Osteocyte (in vitro differentiated cells): ENCODE data around the gene ALOX12. TPM values are rescaled to one million over a fixed set of nuclear protein-coding genes. Genes with fewer than 3 reads are reported as not detected.

Experiments
- DNase-seq: peaks from one replicate; pipeline ENCODE4 v3.0.0; 2021; ENCODE audit warnings: mixed read lengths; ENCODE audit not compliant: unreplicated experiment; ENCODE audit errors: extremely low spot score
- H3K27ac Mint-ChIP-seq: one replicate; pipeline ENCODE4 v1.8.0; 2021; ENCODE audit warnings: mild to moderate bottlenecking, mixed read lengths; ENCODE audit not compliant: unreplicated experiment
- H3K27me3 Mint-ChIP-seq: one replicate; pipeline ENCODE4 v1.8.0; 2021; ENCODE audit warnings: mixed read lengths; ENCODE audit not compliant: unreplicated experiment
- H3K36me3 Mint-ChIP-seq: one replicate; pipeline ENCODE4 v1.8.0; 2021; ENCODE audit warnings: mixed read lengths; ENCODE audit not compliant: unreplicated experiment
- H3K4me1 Mint-ChIP-seq: one replicate; pipeline ENCODE4 v1.8.0; 2021; ENCODE audit warnings: mixed read lengths; ENCODE audit not compliant: unreplicated experiment
- H3K4me3 Mint-ChIP-seq: one replicate; pipeline ENCODE4 v1.8.0; 2021; ENCODE audit warnings: mild to moderate bottlenecking, moderate library complexity, mixed read lengths; ENCODE audit not compliant: unreplicated experiment
- H3K9me3 Mint-ChIP-seq: one replicate; pipeline ENCODE4 v1.8.0; 2021; ENCODE audit warnings: mixed read lengths; ENCODE audit not compliant: unreplicated experiment
- total RNA-seq: library from RNA; stranded (reverse); gene quantifications from 2 replicates; pipeline ENCODE4 v1.2.1, GENCODE V29; 2021
- TF ChIP-seq, protein P1 (sequence below): fragments of 200-600 bp; sonication (generic); IDR thresholded peaks from 2 replicates; pipeline ENCODE4 v1.5.0; 2021; ENCODE audit warnings: antibody characterized with exemption, mild to moderate bottlenecking, moderate library complexity

The ALOX12 gene
- total RNA-seq, 1 donor from 2014 or later: not detected

DNA sequence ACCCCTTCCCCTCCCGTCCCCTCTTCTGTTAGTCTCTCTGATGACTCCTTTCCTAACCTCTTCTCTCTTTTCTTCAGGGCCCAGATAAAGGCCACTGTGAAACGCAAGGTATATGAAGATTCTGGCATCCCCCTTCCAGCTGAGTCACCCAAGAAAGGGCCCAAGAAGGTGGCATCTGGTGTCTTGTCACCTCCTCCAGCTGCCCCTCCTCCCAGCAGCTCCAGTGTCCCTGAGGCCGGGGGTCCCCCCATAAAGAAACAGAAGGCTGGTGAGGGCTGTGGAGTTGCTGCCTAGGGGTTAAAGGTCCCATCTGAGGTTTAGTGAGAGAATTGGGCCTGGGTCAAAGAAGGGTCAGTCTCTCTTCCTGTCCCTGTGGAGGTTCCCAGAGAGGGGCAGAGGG, 20.6 kb downstream of the ALOX12 start:
- no peaks in the 10 kb centered on the region for H3K9me3 Mint-ChIP-seq
- H3K36me3 Mint-ChIP-seq: peaks cover 7% of the 10 kb centered on the region
- TF ChIP-seq, protein P1, sequence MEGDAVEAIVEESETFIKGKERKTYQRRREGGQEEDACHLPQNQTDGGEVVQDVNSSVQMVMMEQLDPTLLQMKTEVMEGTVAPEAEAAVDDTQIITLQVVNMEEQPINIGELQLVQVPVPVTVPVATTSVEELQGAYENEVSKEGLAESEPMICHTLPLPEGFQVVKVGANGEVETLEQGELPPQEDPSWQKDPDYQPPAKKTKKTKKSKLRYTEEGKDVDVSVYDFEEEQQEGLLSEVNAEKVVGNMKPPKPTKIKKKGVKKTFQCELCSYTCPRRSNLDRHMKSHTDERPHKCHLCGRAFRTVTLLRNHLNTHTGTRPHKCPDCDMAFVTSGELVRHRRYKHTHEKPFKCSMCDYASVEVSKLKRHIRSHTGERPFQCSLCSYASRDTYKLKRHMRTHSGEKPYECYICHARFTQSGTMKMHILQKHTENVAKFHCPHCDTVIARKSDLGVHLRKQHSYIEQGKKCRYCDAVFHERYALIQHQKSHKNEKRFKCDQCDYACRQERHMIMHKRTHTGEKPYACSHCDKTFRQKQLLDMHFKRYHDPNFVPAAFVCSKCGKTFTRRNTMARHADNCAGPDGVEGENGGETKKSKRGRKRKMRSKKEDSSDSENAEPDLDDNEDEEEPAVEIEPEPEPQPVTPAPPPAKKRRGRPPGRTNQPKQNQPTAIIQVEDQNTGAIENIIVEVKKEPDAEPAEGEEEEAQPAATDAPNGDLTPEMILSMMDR: no peak

GRCh38 chr17:7016886-7017826, 21.3 kb downstream of the ALOX12 start:
- no peak overlapping the region for H3K4me3 Mint-ChIP-seq
- peaks cover 46% of the 10 kb centered on the region for H3K4me1 Mint-ChIP-seq

More for the DNA sequence above, 20.6 kb downstream of the ALOX12 start:
- no peak for DNase-seq
- Mint-ChIP-seq H3K4me1 (peaks cover 46% of the 10 kb centered on the region), H3K27ac (peak overlapping the region; percentile 98), H3K4me3 (no peak overlapping the region), H3K27me3 (no peaks in the 10 kb centered on the region)

DNA sequence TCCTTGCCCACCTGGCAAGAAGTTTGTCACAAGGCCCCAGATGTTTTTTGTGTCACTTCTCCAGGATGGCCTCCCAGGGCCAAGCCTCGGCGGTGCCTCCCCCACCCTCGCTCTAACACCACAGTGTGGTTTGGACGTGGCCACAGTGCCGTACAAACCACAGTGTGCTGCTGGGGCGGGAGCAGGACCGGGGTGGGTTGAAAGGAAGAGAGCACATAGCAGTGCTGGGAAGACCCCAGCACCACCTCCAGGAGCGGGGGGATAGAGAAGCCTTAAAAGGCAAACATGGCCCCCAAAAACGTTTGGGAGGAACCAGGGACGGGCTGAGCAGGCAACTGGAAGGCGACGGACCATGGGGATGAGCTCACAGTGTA, 22.0 kb downstream of the ALOX12 start:
- H3K27ac Mint-ChIP-seq: peak overlapping the region; percentile 60

More at GRCh38 chr17:7016886-7017826, 21.3 kb downstream of the ALOX12 start:
- Mint-ChIP-seq H3K9me3 (no peaks in the 10 kb centered on the region), H3K27me3 (no peaks in the 10 kb centered on the region), H3K27ac (peak overlapping the region; percentile 60), H3K36me3 (peaks cover 7% of the 10 kb centered on the region)
- TF ChIP-seq, protein P1: no peak
- no peak for DNase-seq

DNA sequence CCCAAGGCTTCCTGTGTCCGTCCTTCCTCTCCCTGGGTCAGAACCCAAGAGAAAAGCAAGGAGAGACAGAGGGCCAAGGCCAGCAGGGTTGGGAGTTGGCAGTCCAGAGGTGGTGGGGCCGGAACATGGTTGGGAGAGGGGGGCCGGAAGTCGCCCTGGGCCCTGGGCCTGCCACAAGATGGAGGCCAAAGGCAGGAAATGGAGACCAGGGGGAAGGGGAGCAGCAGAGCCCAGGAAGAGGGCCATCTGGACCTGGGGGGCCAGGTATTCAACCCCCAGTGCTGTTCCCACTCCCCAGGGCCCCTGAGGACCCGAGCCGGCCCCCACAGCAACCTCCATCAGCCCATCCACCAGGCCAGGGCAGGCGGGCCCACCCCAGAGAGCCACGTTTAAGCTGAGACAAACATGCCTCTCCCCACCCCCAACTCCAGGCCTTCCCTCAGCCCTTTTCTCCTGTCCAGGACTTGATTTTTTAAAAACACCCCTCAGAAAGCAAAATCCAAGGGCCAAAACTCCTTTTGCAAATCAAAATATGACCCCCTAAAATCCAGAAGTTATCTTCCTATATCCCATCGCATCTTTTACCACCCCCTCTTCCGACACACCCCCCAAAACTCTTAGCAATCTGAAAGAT, 22.6 kb downstream of the ALOX12 start:
- Mint-ChIP-seq H3K27ac (peak overlapping the region; percentile 60), H3K9me3 (no peaks in the 10 kb centered on the region), H3K36me3 (peaks cover 7% of the 10 kb centered on the region), H3K27me3 (peaks cover 10% of the 10 kb centered on the region), H3K4me1 (peaks cover 45% of the 10 kb centered on the region), H3K4me3 (no peak overlapping the region)
- no peak for DNase-seq
- TF ChIP-seq, protein P1: no peak

More for the DNA sequence above, 22.0 kb downstream of the ALOX12 start:
- Mint-ChIP-seq H3K4me1 (peaks cover 46% of the 10 kb centered on the region), H3K4me3 (no peak overlapping the region), H3K9me3 (no peaks in the 10 kb centered on the region), H3K27me3 (peaks cover 4% of the 10 kb centered on the region), H3K36me3 (peaks cover 7% of the 10 kb centered on the region)
- TF ChIP-seq, protein P1: no peak
- DNase-seq: no peak

DNA sequence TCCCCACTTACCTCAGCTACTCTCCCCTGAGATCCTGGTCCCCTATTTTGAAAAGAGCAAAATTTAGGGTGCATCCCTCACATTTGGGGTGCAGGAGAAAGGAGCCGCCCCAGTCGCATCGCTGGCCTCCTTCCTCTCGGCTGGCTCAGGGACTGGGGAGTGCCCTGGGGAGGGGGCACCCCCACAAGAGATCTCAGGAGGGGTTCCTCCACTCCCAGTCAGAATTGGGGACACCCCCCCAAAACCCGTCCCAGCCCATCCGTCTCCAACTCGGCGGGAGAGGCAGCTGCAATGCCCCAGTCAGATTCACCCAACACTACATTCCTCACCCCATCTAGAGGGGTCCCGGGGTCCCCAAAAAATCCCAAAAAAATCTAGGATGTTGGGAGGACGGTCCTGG, 23.5 kb downstream of the ALOX12 start:
- H3K36me3 Mint-ChIP-seq: peaks cover 6% of the 10 kb centered on the region
- H3K27me3 Mint-ChIP-seq: peaks cover 15% of the 10 kb centered on the region
- TF ChIP-seq, protein P1: no peak
- H3K27ac Mint-ChIP-seq: peak overlapping the region; percentile 79
- H3K4me1 Mint-ChIP-seq: peaks cover 36% of the 10 kb centered on the region
- no peak for DNase-seq
- no peaks in the 10 kb centered on the region for H3K9me3 Mint-ChIP-seq
- peak overlapping the region; percentile 61 for H3K4me3 Mint-ChIP-seq
